VCaP (cell line): ENCODE results near the gene HMGB2.

ENCODE experiments used
- H3K27ac ChIP-seq: fragments of 450-650 bp; 2 replicates; pipeline ENCODE4 v1.5.1; 2017
- TF ChIP-seq, protein P1 (sequence below): fragments of 450-650 bp; conservative IDR thresholded peaks from 2 replicates; pipeline ENCODE4 v1.5.1; 2017; ENCODE audit warnings: mild to moderate bottlenecking, moderate library complexity

HMGB2 gene

DNA sequence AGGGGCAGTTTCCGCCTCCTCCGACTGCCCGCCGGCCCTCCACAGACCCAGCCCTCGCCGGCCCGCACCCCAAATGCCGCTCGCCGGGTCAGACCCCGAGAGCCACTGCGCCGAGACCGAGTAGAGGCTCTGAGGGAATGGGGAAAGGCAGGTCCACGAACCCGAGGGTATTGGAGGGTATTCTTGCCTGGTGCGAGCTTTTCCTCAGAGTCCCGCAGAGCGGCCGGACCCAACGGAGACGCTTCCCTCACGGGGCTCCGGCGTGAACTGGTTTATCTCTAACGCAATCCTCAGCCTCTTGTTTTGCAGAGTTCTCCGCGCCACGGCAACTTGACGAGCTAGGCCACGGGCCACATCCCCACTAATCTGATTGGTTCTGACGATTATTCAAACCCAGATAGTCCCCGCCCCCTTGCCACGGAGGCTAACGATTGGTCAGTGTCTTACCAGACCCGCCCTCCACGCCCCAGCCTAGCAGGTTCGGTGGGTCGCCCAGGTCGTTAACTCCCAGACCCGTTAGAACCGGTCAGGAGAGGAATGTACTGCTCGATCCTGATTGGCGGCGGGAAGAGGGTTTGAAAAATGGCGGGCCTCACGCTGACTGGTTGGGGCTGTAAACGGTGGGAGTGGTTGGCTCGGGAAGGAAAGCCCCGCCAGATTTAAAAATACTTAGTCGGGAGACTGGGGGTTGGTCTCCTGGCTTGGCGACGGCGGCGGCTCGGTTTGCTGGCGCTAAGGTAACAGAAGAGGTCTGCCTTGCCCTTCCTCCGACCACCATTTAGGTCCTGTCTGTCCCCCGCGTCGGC is at the start of gene HMGB2:
Gene HMGB2, minus strand, starts transcription at position 274 of the 806 bp plus-strand sequence. CDS start 709 bp downstream, outside the sequence.
- TF ChIP-seq, protein P1, sequence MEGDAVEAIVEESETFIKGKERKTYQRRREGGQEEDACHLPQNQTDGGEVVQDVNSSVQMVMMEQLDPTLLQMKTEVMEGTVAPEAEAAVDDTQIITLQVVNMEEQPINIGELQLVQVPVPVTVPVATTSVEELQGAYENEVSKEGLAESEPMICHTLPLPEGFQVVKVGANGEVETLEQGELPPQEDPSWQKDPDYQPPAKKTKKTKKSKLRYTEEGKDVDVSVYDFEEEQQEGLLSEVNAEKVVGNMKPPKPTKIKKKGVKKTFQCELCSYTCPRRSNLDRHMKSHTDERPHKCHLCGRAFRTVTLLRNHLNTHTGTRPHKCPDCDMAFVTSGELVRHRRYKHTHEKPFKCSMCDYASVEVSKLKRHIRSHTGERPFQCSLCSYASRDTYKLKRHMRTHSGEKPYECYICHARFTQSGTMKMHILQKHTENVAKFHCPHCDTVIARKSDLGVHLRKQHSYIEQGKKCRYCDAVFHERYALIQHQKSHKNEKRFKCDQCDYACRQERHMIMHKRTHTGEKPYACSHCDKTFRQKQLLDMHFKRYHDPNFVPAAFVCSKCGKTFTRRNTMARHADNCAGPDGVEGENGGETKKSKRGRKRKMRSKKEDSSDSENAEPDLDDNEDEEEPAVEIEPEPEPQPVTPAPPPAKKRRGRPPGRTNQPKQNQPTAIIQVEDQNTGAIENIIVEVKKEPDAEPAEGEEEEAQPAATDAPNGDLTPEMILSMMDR: no peak
- H3K27ac ChIP-seq: peak within 1 kb of the TSS; percentile 91

DNA sequence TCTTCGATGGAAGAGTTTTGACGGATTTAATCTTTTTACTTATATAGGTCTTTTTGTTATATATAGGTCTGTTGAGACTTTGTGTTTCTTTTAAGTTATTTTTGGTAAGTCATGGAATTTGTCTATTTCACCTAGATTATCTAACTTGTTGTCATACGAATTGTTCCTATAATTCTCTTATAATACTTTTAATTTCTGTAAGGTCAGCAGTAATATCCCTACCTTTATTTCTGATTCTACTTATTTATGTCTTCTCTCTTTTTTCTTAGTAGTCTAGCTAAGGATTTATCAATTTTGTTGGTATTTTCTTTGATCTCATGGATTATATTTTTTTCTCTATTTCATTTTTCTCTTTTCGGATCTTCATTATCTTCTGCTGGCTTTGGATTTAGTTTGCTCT is 48.2 kb upstream of the HMGB2 start:
- no peak overlapping the region for H3K27ac ChIP-seq
- TF ChIP-seq, protein P1: no peak

DNA sequence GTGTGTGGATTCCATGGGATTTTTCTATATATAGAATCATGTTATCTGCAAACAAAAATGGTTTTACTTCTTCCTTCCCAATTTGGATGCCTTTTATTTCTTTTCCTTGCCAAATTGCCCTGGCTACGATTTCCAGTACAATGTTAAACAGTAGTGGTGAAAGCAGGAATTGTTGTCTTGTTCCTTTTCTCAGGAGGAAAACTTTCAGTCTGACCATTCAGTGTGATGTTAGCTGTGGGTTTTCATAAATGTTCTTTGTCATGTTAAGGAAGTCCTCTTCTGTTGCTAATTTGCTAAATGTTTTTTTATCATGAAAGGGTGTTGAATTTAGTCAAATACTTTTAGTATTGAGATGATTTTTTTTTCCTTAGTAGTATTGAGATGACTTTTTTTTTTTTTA is 47.5 kb upstream of the HMGB2 start:
- TF ChIP-seq, protein P1: no peak
- H3K27ac ChIP-seq: no peak overlapping the region

DNA sequence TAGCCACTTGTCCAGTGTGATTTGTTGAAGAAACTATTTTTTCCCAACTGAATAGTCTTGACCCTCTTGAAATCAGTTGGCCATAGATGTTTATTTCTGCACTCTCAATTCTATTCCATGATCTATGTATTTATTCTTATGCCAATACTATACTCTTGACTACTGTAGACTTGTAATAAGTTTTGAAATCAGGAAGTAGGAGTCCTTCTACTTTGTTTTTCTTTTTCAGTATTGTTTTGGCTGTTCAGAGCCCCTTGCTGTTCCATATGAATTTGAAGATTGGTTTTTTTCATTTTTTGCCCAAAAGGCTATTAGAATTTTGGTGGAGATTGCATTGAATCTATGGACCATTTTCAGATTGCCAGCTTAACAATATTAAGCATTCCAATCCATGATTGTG is 46.8 kb upstream of the HMGB2 start:
- no peak overlapping the region for H3K27ac ChIP-seq
- TF ChIP-seq, protein P1: no peak

DNA sequence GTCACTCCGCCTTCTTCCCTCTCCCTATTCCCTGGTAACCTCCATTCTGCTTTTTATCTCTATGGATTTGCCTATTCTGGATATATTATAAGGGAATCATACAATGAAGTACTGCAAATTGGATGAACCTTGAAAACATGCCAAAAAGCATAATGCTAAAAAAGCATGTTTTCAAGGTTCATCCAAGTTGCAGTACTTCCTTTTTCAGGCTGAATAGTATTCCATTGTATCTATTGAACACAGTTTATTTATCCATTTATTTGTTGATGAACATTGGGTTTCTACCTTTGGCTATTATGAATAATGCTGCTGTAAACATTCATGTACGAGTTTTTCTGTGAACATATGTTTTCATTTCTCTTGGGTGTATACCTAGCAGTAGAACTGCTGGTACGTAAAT is 45.8 kb upstream of the HMGB2 start:
- H3K27ac ChIP-seq: no peak overlapping the region
- TF ChIP-seq, protein P1: no peak

DNA sequence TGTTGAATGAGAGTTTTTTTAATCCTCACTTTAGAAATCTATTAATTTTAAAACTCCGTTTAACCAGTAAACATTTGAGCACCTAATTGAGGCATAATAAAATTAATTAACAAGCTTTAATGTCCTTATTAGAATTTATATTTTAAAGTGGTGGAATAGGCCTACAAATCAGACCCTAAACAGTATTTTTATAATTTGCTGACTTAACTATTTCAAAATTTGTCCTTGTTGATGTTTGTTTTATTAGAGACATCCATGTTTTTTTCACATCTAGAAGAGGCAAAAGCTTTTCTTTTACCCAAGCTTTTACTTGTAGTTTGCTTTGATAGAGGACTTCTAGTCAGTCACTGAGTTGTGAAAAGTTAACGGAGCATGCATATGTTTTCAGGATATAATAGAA is 40.4 kb upstream of the HMGB2 start:
- H3K27ac ChIP-seq: no peak overlapping the region
- TF ChIP-seq, protein P1: no peak

DNA sequence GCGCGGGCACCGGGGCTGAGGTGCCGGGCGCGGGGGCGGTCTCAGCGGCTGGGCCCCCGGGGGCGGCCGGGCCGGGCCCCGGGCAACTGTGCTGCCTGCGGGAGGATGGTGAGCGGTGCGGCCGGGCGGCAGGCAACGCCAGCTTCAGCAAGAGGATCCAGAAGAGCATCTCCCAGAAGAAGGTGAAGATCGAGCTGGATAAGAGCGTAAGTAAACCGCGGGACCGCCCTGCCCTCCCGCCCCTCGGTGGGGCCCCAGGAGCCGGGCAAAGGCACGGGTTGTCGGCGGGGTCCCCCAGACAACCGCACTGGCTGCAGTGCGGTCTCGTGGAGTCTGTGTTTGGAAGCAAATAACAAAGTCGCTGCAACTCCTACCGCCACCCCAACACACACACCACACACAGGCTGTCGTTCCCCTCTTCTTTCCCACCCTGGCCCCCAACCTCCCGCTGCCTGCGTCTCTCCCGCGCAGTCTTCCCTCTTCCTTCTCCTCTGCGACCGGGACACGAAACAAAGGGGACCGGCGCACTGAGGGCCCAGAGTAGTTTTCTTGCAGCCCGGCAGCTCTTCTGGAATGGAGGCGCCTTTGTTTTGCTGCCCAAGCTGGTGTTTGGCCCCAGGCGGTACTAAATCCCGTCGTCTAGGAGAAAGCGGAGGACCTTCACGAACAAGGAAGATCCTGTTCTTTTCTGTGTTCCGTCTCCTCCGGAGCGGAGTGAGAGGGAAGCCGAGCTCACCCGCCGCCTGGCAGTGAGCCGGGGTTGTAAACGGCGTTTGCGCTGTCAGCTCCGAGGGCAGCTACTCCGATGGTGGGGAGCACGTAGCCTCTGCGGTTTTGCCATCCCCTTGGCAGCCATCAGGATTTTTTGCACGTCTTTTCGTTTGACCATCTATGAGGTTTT is 37.4 kb upstream of the HMGB2 start:
- H3K27ac ChIP-seq: peak overlapping the region; percentile 82
- TF ChIP-seq, protein P1: no peak
